ENCODE results near the gene IL22RA1.

DNA sequence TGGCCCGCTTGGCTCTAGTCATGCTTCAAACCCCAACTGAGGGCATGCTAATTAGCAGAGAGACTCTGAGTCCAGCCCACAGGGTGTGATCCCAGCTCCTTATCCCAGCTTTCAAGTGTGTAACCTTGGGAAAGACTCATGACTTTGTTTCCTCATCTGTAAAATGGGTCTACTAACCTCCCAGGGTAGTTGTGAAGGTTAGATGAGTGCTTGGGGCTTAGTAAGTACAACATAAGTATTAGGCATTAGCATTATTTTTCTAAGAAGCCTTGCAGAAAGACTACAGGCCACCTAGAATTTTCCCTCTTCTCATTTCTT lies 33.8 kb downstream of the IL22RA1 start:
- TF ChIP-seq POLR2AphosphoS5 (IDR thresholded peaks at IDR 0.05) (no peak), POLR2A (IDR thresholded peaks at IDR 0.05; ENCODE audit: low read depth) (no peak), CTCF (IDR thresholded peaks at IDR 0.05) (no peak)

Measured in esophagus muscularis mucosa (tissue), 3 donors.